Measurements from ENCODE around the gene MSI1.

Gene MSI1

GRCh38 chr12:120301962-120302815 lies 66.8 kb downstream of the MSI1 start, which contains the start of gene SIRT4:
SIRT4 (plus strand) TSS chr12:120302321; CDS start chr12:120303562, 1,241 bp downstream.
- ChIA-PET POLR2A (interaction anchor here (0.5 to 2.2 kb wide), 5 partner anchors 10 to 133 kb away, joined by 3 to 65 read pairs (median 6); partner anchors contain the start of genes RNU4-1 and RNU4-2), CTCF (interaction anchor here (0.6 to 4.2 kb wide), 13 partner anchors 8 to 164 kb away, joined by 3 to 46 read pairs (median 3); partner anchors contain the start of gene RNU4-1)
- peak within 1 kb of the TSS; percentile 59 to 98 (median 86) for H3K4me3 ChIP-seq (ENCODE audit: control insufficient read depth in 1 of 7, extremely low read depth in 1 of 7, insufficient read depth in 4 of 7, low read depth in 2 of 7, low read length in 6 of 7)
- H3K36me3 ChIP-seq (ENCODE audit: control insufficient read depth in 4 of 4, insufficient read depth in 4 of 4, low read length in 3 of 4): peaks cover 0 to 2% (median 0%) of the 10 kb centered on the region in 4 experiments
- no peaks in the 10 kb centered on the region for H3K9me3 ChIP-seq (ENCODE audit: control extremely low read depth in 1 of 5, control insufficient read depth in 4 of 5, insufficient read depth in 2 of 5, low read depth in 1 of 5, low read length in 4 of 5)
- DNase-seq: peak; percentile 93 to 95 (median 94)
- peaks cover 0 to 9% (median 4%) of the 10 kb centered on the region in 4 experiments for H3K4me1 ChIP-seq (ENCODE audit: control extremely low read depth in 1 of 4, control insufficient read depth in 4 of 4, insufficient read depth in 4 of 4, low read length in 3 of 4)
- no peaks in the 10 kb centered on the region for H3K27me3 ChIP-seq (replicated peaks in 2 of 5; ENCODE audit: control insufficient read depth in 4 of 5, insufficient read depth in 5 of 5, low read length in 4 of 5)
- WGBS (ENCODE audit: insufficient coverage): 0% methylated on average over 13 of the region's 31 CpGs
- H3K27ac ChIP-seq (ENCODE audit: insufficient read depth in 1 of 2, low read depth in 1 of 2, low read length in 2 of 2, poor library complexity in 1 of 2, severe bottlenecking in 2 of 2): peak within 1 kb of the TSS in 1 of 2 experiments; percentile 60

- H3K4me1 ChIP-seq (ENCODE audit: control extremely low read depth in 1 of 4, control insufficient read depth in 4 of 4, insufficient read depth in 4 of 4, low read length in 3 of 4): peaks cover 3 to 26% (median 16%) of the 10 kb centered on the region in 4 experiments
- no peaks in the 10 kb centered on the region for H3K36me3 ChIP-seq (ENCODE audit: control insufficient read depth in 4 of 4, insufficient read depth in 4 of 4, low read length in 3 of 4)
- H3K27me3 ChIP-seq (replicated peaks in 2 of 5; ENCODE audit: control insufficient read depth in 4 of 5, insufficient read depth in 5 of 5, low read length in 4 of 5): no peaks in the 10 kb centered on the region
- ChIA-PET POLR2A (interaction anchor here (0.6 to 4.0 kb wide), 17 partner anchors 9 to 176 kb away, joined by 3 to 113 read pairs (median 8); partner anchors contain the start of genes PXN, RAB35, RPLP0 and SIRT4), CTCF (interaction anchor here (1.0 to 5.3 kb wide), 5 partner anchors 9 to 66 kb away, joined by 3 to 64 read pairs (median 4); partner anchors contain the start of gene SIRT4)
- peak; percentile 93 to 96 (median 94) for DNase-seq
- H3K9me3 ChIP-seq (ENCODE audit: control extremely low read depth in 1 of 5, control insufficient read depth in 4 of 5, insufficient read depth in 2 of 5, low read depth in 1 of 5, low read length in 4 of 5): no peaks in the 10 kb centered on the region
- H3K4me3 ChIP-seq (ENCODE audit: control insufficient read depth in 1 of 7, extremely low read depth in 1 of 7, insufficient read depth in 4 of 7, low read depth in 2 of 7, low read length in 6 of 7): peak within 1 kb of the TSS; percentile 67 to 90 (median 76)
- H3K27ac ChIP-seq (ENCODE audit: insufficient read depth in 1 of 2, low read depth in 1 of 2, low read length in 2 of 2, poor library complexity in 1 of 2, severe bottlenecking in 2 of 2): peak within 1 kb of the TSS; percentile 100
- WGBS (ENCODE audit: insufficient coverage): 0% methylated on average over 22 of the region's 29 CpGs
Measured at GRCh38 chr12:120292661-120293531, 76.1 kb downstream of the MSI1 start, which contains the start of gene RNU4-1. RNU4-1 (minus strand) TSS chr12:120293237.

DNA sequence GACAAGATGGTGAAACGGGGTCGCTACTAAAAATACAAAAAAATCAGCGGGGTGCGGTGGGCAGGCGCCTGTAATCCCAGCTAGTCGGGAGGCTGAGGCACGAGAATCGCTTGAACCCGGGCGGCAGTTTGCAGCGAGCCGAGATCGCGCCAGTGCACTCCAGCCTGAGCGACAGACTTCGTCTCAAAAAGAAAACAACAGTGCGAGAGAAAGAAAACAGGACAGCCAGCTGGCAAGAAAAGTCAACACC lies 76.6 kb downstream of the MSI1 start:
- Histone ChIP-seq H3K36me3 (ENCODE audit: control insufficient read depth in 4 of 4, insufficient read depth in 4 of 4, low read length in 3 of 4) (no peaks in the 10 kb centered on the region), H3K27ac (ENCODE audit: insufficient read depth in 1 of 2, low read depth in 1 of 2, low read length in 2 of 2, poor library complexity in 1 of 2, severe bottlenecking in 2 of 2) (peak overlapping the region; percentile 100), H3K9me3 (ENCODE audit: control extremely low read depth in 1 of 5, control insufficient read depth in 4 of 5, insufficient read depth in 2 of 5, low read depth in 1 of 5, low read length in 4 of 5) (no peaks in the 10 kb centered on the region), H3K4me1 (ENCODE audit: control extremely low read depth in 1 of 4, control insufficient read depth in 4 of 4, insufficient read depth in 4 of 4, low read length in 3 of 4) (peaks cover 3 to 26% (median 16%) of the 10 kb centered on the region in 4 experiments), H3K4me3 (ENCODE audit: control insufficient read depth in 1 of 7, extremely low read depth in 1 of 7, insufficient read depth in 4 of 7, low read depth in 2 of 7, low read length in 6 of 7) (peak overlapping the region; percentile 67 to 90 (median 76)), H3K27me3 (replicated peaks in 2 of 5; ENCODE audit: control insufficient read depth in 4 of 5, insufficient read depth in 5 of 5, low read length in 4 of 5) (no peaks in the 10 kb centered on the region)
- DNase-seq: no peak
- CTCF ChIA-PET: interaction anchor here (1.5 to 5.3 kb wide), 4 partner anchors 10 to 65 kb away, joined by 4 to 64 read pairs (median 8); partner anchors contain the start of gene SIRT4
- WGBS (ENCODE audit: insufficient coverage): 0% methylated on average over 16 of the region's 17 CpGs
- POLR2A ChIA-PET: interaction anchor here (0.7 to 4.0 kb wide), 17 partner anchors 10 to 177 kb away, joined by 3 to 113 read pairs (median 8); partner anchors contain the start of genes PXN, RAB35, RPLP0 and SIRT4
